NB4 (cell line): ENCODE results near the gene CLCF1.
"Not testable (repeated sequence)": the region's sequence is repeated elsewhere in the genome, so short reads cannot be mapped to it uniquely, and the experiment has no call there.

ENCODE experiments used
- CTCF ChIP-seq: IDR thresholded peaks from one replicate; pipeline ENCODE4 v1.5.1; 2012; ENCODE audit warnings: low read depth, low read length
- MAX ChIP-seq: IDR thresholded peaks from 2 replicates; pipeline ENCODE4 v1.6.1; 2011; ENCODE audit warnings: low read depth, low read length
- MYC ChIP-seq: IDR thresholded peaks from 2 replicates; pipeline ENCODE4 v1.6.1; 2011; ENCODE audit warnings: low read depth, low read length
- POLR2A ChIP-seq: IDR thresholded peaks from 2 replicates; pipeline ENCODE4 v1.6.1; 2011; ENCODE audit warnings: mild to moderate bottlenecking; ENCODE audit not compliant: insufficient read length; ENCODE audit errors: extremely low read depth

GRCh38 chr11:67318876-67319275 is 54.5 kb downstream of the CLCF1 start:
- not testable (repeated sequence) for TF ChIP-seq CTCF, MAX, POLR2A, MYC
